Colonic mucosa (tissue), 4 donors: ENCODE results near the gene COL4A4. TPM values are rescaled to one million over a fixed set of nuclear protein-coding genes. Genes with fewer than 3 reads are reported as not detected.

Experiments used
- DNase-seq: peaks from one replicate; pipeline ENCODE4 v3.0.0-alpha.2; 2020
- H3K27ac ChIP-seq: fragments of 200-600 bp; one replicate; pipeline ENCODE4 v1.8.0; 2021
- H3K27me3 ChIP-seq: fragments of 200-600 bp; one replicate; pipeline ENCODE4 v1.8.0; 2021
- H3K36me3 ChIP-seq: fragments of 200-600 bp; one replicate; pipeline ENCODE4 v1.8.0; 2021
- H3K4me1 ChIP-seq: fragments of 200-600 bp; one replicate; pipeline ENCODE4 v1.8.0; 2021; ENCODE audit warnings: mild to moderate bottlenecking
- H3K4me3 ChIP-seq: fragments of 200-600 bp; one replicate; pipeline ENCODE4 v1.8.0; 2021
- H3K9ac ChIP-seq, 2 donors: one replicate each; pipeline ENCODE4 v1.7.0; 2013; ENCODE audit warnings: control low read depth in 2 of 2, low read depth in 2 of 2, low read length in 2 of 2
- H3K9me3 ChIP-seq: fragments of 200-600 bp; one replicate; pipeline ENCODE4 v1.8.0; 2021
- intact Hi-C: fragments of 100-400 bp; cut with DNase I; formaldehyde crosslinking; loops from one replicate; pipeline ENCODE4 v1.14.1; 2022
- total RNA-seq, 2 donors: library from RNA; stranded (reverse); fragmentation: NEBNext Ultra II Directional in 1 of 2; extraction: Animal tissue kit (Norgen Biotek cat#: 25700) in 1 of 2; gene quantifications; one replicate each; pipeline ENCODE4 v1.2.1, GENCODE V29; 2021
- TF ChIP-seq, protein P1 (sequence below): fragments of 200-600 bp; IDR thresholded peaks from one replicate; pipeline ENCODE4 v1.8.0; 2022; ENCODE audit warnings: antibody characterized with exemption, mild to moderate bottlenecking
- donor health status: healthy.
- donor health status: DM: no; HTN: no; CAD: no.
- donor health status: DM: no; HTN: no; CAD: no.

Gene COL4A4
- total RNA-seq, 2 donors from 2014 or later: 0.40 to 0.93 TPM

DNA sequence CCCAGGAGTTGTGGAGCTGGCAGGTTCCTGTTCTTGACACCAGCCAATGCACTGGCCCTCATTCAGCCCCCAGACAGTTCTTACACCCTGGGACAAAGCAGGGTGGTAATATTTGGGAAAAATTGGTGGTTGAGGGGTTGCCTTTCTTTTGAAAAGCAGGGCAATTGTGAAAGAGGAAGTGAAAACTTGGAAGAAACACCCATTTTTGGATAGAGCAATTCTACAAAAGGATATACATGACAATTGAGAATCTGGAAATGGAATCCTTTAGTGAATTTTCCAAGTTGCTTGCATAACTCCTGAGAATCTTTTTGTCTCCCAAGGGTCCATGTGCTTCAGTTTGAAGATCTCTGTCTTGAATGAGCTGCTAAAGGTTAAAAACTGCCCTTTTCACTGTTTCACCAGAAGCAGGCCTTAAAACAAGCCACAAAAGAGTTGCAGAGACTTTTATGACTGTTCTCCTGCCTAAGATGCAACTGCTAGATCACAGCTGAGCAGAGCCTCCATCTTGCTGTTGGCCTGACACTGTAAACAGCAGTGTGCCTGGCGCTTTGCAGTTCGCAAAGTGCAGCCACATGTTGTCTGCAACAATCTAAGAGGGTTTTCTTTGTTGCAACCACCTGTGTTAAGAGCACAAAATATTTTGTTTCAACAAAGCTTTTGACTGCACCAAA lies 11.8 kb downstream of the COL4A4 start:
- H3K4me3 ChIP-seq: no peak overlapping the region
- H3K9ac ChIP-seq: no peak overlapping the region
- no peaks in the 10 kb centered on the region for H3K9me3 ChIP-seq
- intact Hi-C loops: no loop called here
- H3K27me3 ChIP-seq: no peaks in the 10 kb centered on the region
- DNase-seq: no peak
- TF ChIP-seq, protein P1, sequence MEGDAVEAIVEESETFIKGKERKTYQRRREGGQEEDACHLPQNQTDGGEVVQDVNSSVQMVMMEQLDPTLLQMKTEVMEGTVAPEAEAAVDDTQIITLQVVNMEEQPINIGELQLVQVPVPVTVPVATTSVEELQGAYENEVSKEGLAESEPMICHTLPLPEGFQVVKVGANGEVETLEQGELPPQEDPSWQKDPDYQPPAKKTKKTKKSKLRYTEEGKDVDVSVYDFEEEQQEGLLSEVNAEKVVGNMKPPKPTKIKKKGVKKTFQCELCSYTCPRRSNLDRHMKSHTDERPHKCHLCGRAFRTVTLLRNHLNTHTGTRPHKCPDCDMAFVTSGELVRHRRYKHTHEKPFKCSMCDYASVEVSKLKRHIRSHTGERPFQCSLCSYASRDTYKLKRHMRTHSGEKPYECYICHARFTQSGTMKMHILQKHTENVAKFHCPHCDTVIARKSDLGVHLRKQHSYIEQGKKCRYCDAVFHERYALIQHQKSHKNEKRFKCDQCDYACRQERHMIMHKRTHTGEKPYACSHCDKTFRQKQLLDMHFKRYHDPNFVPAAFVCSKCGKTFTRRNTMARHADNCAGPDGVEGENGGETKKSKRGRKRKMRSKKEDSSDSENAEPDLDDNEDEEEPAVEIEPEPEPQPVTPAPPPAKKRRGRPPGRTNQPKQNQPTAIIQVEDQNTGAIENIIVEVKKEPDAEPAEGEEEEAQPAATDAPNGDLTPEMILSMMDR: no peak
- no peaks in the 10 kb centered on the region for H3K36me3 ChIP-seq
- no peaks in the 10 kb centered on the region for H3K4me1 ChIP-seq
- H3K27ac ChIP-seq: no peak overlapping the region

DNA sequence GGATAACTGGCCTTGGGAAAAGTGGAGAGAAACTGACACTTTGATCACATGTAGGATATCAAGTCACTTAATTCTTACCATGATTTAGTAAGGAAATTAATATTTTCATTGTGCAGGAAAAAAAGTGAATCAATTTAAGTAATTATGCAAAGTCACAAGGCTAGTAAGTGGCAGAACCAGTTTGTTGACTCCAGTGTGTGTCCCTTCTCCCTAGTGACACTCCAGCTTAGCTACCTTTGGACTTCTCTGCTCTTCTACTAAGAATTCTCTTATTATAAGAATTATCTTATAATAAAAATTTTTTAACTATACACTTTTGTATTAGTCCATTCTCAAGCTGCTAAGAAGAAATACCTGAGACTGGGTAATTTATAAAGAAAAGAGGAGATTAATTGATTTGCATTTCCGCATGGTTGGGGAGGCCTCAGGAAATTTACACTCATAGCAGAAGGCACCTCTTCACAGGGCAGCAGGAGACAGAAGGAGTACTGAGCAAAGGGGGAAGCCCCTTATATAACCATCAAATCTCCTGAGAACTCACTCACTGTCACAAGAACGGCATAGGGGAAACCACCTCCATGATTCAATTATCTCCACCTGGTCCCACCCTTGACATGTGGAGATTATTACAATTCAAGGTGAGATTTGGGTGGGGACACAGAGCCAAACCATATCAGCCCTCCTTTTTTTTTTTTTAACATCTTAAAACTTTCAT lies 13.6 kb downstream of the COL4A4 start:
- no peak overlapping the region for H3K4me3 ChIP-seq
- TF ChIP-seq, protein P1: no peak

DNA sequence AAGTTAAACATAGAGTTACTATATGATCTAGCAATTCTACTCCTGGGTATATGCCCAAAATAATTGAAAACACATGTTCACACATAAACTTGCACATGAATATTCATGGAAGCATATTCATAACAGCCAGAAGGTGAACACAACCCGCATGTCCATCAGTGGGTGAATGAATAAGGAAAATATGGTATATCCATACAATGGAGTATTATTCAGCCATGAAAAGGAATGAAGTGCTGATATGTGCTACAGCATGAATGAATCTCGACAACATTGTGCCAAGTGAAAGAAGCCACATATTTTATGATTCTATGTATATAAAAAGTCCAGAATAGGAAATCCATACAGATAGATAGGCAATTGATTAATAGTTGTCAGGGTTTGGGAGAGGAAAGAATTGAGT lies 15.9 kb downstream of the COL4A4 start:
- no peaks in the 10 kb centered on the region for H3K36me3 ChIP-seq
- no peak for DNase-seq
- no peaks in the 10 kb centered on the region for H3K27me3 ChIP-seq
- H3K27ac ChIP-seq: no peak overlapping the region
- no peaks in the 10 kb centered on the region for H3K4me1 ChIP-seq
- TF ChIP-seq, protein P1: no peak
- no peak overlapping the region for H3K4me3 ChIP-seq
- intact Hi-C loops: no loop called here
- no peak overlapping the region for H3K9ac ChIP-seq
- no peaks in the 10 kb centered on the region for H3K9me3 ChIP-seq

More for the DNA sequence above, 13.6 kb downstream of the COL4A4 start:
- Histone ChIP-seq H3K9ac (no peak overlapping the region), H3K9me3 (no peaks in the 10 kb centered on the region), H3K4me1 (no peaks in the 10 kb centered on the region), H3K36me3 (no peaks in the 10 kb centered on the region), H3K27ac (no peak overlapping the region), H3K27me3 (no peaks in the 10 kb centered on the region)
- intact Hi-C loops: no loop called here
- no peak for DNase-seq

DNA sequence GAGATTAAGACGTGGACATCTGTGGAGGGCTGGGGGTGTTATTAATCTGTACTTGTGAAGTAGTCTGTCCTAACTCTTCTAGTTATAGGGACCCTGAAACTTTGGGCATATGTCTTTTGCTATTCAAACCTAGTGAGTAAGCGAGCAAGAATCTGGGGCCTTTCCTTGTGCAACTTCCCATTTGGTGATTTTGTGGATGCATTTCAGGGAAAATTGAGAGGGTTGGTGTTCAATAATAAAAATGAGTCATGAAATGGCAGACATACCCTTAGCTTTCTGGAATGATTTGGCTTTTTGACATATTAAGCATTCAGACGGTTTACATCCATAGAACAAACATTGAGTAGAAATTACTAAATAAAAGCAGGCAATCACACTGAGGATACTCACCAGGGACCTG lies 17.0 kb downstream of the COL4A4 start:
- Histone ChIP-seq H3K4me1 (no peaks in the 10 kb centered on the region), H3K27me3 (no peaks in the 10 kb centered on the region), H3K9me3 (no peaks in the 10 kb centered on the region), H3K27ac (no peak overlapping the region), H3K9ac (no peak overlapping the region), H3K36me3 (no peaks in the 10 kb centered on the region), H3K4me3 (no peak overlapping the region)
- TF ChIP-seq, protein P1: no peak
- intact Hi-C loops: no loop called here
- no peak for DNase-seq

DNA sequence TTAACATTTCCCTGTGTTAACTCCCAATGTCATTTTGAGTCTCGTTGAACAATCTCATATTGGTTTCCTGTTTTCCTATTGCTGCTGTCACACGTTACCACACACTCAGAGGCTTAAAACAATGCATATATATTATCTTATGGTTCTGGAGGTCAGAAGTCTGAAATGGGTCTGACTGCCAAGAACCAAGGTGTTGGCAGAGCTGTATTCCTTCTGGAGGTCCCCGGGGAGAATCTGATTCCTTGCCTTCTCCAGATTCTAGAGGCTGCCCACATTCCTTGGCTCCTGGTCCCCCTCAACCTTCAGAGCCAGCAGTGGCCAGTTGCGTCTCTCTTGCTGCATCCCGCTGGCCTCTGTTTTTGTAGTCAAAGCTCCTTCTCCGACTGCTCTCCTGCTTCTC lies 17.5 kb downstream of the COL4A4 start:
- no peak overlapping the region for H3K4me3 ChIP-seq
- intact Hi-C loops: no loop called here
- TF ChIP-seq, protein P1: no peak

More for the DNA sequence above, 17.5 kb downstream of the COL4A4 start:
- Histone ChIP-seq H3K9ac (no peak overlapping the region), H3K27ac (no peak overlapping the region), H3K27me3 (no peaks in the 10 kb centered on the region), H3K36me3 (no peaks in the 10 kb centered on the region), H3K9me3 (no peaks in the 10 kb centered on the region), H3K4me1 (no peaks in the 10 kb centered on the region)
- DNase-seq: no peak
